ENCODE results near the gene NFKBIB. TPM values are rescaled to one million over a fixed set of nuclear protein-coding genes. Genes with fewer than 3 reads are reported as not detected.

Gene NFKBIB
- total RNA-seq, 1 donor from 2014 or later, result 23.6 TPM

- DNase-seq (ENCODE audit: low read depth), result no peak
- no peak for TF ChIP-seq CTCF (conservative IDR thresholded peaks at IDR 0.05; ENCODE audit: low read depth, low read length)
- H3K4me3 ChIP-seq (ENCODE audit: low read depth, low read length), result no peak overlapping the region
These were observed 14.2 kb downstream of the NFKBIB start for GRCh38 chr19:38913958-38914357.

GRCh38 chr19:38915329-38916321 lies 15.9 kb downstream of the NFKBIB start:
- no peak for TF ChIP-seq CTCF (conservative IDR thresholded peaks at IDR 0.05; ENCODE audit: low read depth, low read length)
- no peak for DNase-seq (ENCODE audit: low read depth)
- no peak overlapping the region for H3K4me3 ChIP-seq (ENCODE audit: low read depth, low read length)

- no peak for TF ChIP-seq CTCF (conservative IDR thresholded peaks at IDR 0.05; ENCODE audit: low read depth, low read length)
- no peak overlapping the region for H3K4me3 ChIP-seq (ENCODE audit: low read depth, low read length)
- DNase-seq (ENCODE audit: low read depth), result no peak
These were observed 17.7 kb downstream of the NFKBIB start for GRCh38 chr19:38917516-38917915.

GRCh38 chr19:38917921-38918491 lies 18.2 kb downstream of the NFKBIB start:
- peak; percentile 44 for TF ChIP-seq CTCF (conservative IDR thresholded peaks at IDR 0.05; ENCODE audit: low read depth, low read length)
- no peak overlapping the region for H3K4me3 ChIP-seq (ENCODE audit: low read depth, low read length)

GRCh38 chr19:38918526-38918925 lies 18.8 kb downstream of the NFKBIB start:
- no peak for DNase-seq (ENCODE audit: low read depth)
- no peak overlapping the region for H3K4me3 ChIP-seq (ENCODE audit: low read depth, low read length)
- no peak for TF ChIP-seq CTCF (conservative IDR thresholded peaks at IDR 0.05; ENCODE audit: low read depth, low read length)

More at GRCh38 chr19:38917921-38918491, 18.2 kb downstream of the NFKBIB start:
- DNase-seq (ENCODE audit: low read depth), result no peak

- no peak overlapping the region for H3K4me3 ChIP-seq (ENCODE audit: low read depth, low read length)
- no peak for TF ChIP-seq CTCF (conservative IDR thresholded peaks at IDR 0.05; ENCODE audit: low read depth, low read length)
- no peak for DNase-seq (ENCODE audit: low read depth)
These were observed 20.2 kb downstream of the NFKBIB start for GRCh38 chr19:38919837-38920601.

Data from epithelial cell of proximal tubule (primary cell).